ENCODE measurements around the gene ERRFI1.

- TF ChIP-seq TCF7 (CRISPR knock-in tag; IDR thresholded peaks at IDR 0.05; ENCODE audit: low read depth): no peak
- peak; percentile 30; the same call in 1 of the 2 replicates for TF ChIP-seq CTCF (IDR thresholded peaks at IDR 0.05)
- no peak for TF ChIP-seq NR2C2 (CRISPR knock-in tag; IDR thresholded peaks at IDR 0.05)
- no peak for TF ChIP-seq AR (CRISPR knock-in tag; IDR thresholded peaks at IDR 0.05)
- no peak for TF ChIP-seq ATF3 (CRISPR knock-in tag; conservative IDR thresholded peaks at IDR 0.05)
- TF ChIP-seq USF2 (CRISPR knock-in tag; IDR thresholded peaks at IDR 0.05): no peak
- no peak for TF ChIP-seq ARID4B (CRISPR knock-in tag; IDR thresholded peaks at IDR 0.05; ENCODE audit: borderline replicate concordance)
- TF ChIP-seq CREB1 (CRISPR knock-in tag; IDR thresholded peaks at IDR 0.05): no peak
- no peak for TF ChIP-seq ZSCAN18 (CRISPR knock-in tag; IDR thresholded peaks at IDR 0.05)
- TF ChIP-seq USF1 (CRISPR knock-in tag; IDR thresholded peaks at IDR 0.05): no peak
Measured at GRCh38 chr1:8031176-8031785, 5.2 kb upstream of the ERRFI1 start.

Data from WTC11 (cell line).